Stimulated activated CD4-positive, alpha-beta T cell treated with anti-CD3 and anti-CD28 coated beads, TNF-alpha, amount 100 ng/mL, for 48 hours (primary cell): ENCODE data around the gene PPTC7.
"Not testable (repeated sequence)": the region's sequence is repeated elsewhere in the genome, so short reads cannot be mapped to it uniquely, and the experiment has no call there.

Source experiments
- DNase-seq, 3 donors: peaks; one replicate each; pipeline ENCODE4 v3.0.0-alpha.2; 2020; ENCODE audit warnings: low read depth in 3 of 3

Gene PPTC7

DNA sequence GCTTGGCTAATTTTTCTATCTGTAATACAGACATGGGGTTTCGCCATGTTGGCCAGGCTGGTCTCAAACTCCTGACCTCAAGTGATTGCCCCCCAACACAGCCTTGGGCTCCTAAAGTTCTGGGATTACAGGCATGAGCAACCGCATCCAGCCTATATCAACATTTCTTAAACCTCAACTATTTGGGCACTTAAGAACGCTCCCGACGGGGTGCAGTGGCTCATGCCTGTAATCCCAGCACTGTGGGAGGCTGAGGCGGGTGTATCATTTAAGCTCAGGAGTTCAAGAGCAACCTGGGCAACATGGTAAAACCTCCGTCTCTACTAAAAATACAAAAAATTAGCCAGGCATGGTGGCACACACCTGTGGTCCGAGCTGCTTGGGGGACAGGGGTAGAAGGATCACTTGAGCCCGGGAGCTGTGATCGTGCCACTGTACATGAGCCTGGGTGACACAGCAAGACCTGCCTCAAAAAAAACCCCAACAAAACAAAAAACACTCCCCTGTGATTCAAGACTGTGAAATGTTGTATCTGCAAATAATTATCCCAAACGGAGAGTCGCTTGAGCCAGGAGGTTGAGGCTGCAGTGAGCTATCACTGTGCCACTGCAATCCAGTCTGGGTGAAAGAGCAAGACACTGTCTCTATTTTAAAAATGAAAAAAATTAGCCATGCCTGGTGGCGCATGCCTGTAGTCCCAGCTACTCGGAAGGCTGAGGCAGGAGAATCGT is 21.5 kb downstream of the PPTC7 start:
- no peak for DNase-seq

DNA sequence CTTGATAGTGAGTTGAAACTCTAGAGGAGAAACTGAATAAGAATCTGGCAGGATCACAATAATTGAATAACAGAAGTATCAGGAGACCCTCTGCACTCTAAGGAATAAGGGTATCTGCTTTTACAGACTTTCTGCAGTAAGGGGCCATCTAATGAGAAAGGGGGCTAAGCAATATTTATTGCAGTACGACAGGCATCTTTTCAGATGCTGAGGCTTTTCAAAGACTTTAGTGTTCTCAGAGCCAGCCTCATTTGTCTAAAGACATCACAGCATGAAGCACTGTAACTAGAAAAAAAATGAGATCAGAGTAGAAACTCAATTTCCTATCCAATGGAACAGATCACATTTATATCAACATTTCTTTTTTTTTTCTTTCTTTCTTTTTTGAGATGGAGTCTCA is 22.2 kb downstream of the PPTC7 start:
- DNase-seq, result no peak

- no peak for DNase-seq
Observed at GRCh38 chr12:110560048-110560447, 23.1 kb downstream of the PPTC7 start.

- DNase-seq, result not testable (repeated sequence)
Observed at GRCh38 chr12:110558945-110559344, 24.2 kb downstream of the PPTC7 start.

DNA sequence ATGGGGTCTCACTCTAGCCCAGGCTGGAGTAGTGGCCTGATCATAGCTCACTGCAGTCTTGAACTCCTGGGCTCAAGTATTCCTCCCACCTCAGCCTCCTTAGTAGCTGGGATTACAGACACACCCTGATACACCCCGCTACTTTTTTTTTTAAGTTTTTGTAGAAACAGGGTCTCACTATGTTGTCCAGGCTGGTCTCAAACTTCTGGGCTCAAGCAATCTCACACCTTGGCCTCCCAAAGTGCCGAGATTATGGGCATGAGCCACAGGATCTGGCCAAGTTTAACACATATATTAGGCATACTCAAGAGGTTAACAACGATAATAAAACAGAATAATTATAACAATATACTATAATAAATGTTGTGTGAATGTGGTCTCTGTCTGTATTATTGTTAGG is 25.8 kb downstream of the PPTC7 start:
- no peak for DNase-seq

GRCh38 chr12:110556705-110557104 is 26.4 kb downstream of the PPTC7 start:
- no peak for DNase-seq

- DNase-seq, result no peak
Observed at GRCh38 chr12:110555577-110556406, 27.3 kb downstream of the PPTC7 start.

DNA sequence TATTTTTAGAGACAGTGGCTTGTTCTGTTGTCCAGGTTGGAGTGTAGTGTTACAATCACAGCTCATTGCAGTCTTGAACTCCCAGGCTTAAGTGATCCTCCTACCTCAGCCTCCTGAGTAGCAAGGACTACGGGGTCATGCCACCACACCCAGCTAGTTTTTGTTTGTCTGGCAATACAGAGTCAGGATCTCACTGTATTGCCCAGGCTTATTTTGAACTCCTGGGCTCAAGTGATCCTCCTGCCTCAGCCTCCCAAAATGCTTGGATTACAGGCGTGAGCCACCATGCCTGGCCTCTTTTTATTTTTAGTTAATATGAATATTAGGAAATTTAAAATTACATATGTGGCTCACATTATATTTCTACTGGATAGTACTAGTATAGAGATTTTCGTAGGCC is 28.9 kb downstream of the PPTC7 start:
- no peak for DNase-seq

DNA sequence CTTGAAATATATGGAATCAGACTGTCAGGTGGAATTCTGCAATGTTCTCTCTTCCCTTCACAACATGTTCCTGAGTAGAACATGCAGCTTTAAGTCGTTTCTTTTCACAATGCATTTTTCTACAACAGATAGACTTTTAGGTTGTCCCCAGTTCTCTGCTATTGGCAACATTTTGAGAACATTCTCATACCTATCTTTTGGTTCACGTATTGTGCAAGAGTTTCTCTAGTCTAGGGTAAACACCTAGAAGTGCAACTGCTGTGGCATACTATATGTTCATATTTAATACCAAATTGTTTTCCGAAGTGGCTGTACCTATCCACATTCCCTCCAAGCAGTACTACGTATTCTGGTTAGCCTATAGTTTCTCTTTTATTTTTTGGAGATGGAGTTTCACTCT is 32.1 kb downstream of the PPTC7 start:
- DNase-seq, result no peak

DNA sequence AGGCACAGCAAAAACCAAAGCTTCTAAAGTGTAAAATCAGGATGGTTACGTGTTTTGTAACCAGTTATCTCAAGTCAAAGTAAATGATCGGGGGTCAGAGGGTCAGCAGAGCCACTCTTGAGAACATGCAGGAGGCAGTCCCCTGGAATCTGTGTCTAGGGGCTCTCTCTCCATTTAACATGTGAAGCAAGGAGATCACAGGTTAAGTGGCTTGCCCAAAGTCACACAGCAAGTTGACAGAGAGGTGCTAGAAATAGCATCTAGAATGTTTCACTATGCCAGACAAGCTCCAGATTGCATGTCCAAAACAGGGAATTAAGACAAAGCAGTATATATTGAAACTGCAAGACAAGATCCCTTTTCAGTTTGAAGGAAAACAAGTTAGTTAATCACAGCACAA is 33.4 kb downstream of the PPTC7 start:
- no peak for DNase-seq

DNA sequence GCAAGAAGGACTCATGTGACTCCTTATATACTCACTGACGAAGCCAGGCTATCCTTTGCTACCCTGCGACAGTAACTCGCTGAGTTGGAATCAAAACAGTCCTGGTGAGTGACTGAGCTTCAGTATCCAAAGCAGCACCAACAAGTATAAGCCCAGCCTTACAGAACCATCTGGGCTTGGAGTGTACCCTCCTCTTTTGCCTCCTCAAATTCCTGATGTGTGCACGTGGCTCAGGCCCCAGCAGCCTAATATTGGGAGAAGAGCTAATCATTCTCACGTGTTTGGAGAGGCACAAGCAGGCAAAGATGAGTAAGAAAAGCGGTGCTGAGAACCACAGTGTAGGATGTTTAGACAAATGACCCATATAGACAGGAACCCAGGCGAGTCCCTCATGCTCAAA is 34.4 kb downstream of the PPTC7 start:
- no peak for DNase-seq

GRCh38 chr12:110547090-110547489 is 36.0 kb downstream of the PPTC7 start:
- no peak for DNase-seq

DNA sequence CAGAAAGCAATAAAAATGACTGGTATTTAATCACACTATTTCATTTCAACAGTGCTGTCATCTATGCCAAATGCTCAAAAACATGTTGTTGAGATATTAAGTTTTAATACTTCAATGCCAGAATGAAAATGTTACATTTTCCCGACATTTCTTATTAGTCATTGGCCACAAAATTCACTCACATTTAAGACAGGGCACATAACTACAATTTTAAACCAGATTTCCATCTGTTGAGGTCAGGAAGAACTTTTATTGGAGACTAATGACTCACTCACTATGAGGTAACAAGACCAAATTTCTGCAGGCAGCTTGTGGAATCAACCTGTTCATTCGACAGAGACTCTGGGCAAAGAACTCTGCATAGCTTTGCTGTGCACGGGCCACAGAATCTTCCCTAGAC is 36.8 kb downstream of the PPTC7 start:
- DNase-seq, result no peak

GRCh38 chr12:110545812-110546211 is 37.3 kb downstream of the PPTC7 start:
- DNase-seq, result no peak

DNA sequence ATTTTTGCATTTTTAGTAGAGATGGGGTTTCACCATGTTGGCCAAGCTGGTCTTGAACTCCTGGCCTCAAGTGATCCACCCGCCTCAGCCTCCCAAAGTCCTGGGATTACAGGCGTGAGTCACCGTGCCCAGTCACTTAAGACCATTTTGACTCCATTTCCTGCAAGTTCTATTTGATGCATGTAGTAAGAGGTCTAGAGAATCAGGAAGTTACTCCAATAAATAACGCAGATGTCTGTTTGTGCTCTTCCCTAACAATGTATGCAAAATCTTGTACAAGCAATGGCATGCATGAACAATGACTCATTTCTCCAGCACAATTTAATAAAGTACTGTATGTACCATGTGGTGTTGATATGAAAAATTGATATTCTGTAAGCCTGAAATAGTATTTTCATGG is 37.9 kb downstream of the PPTC7 start:
- DNase-seq, result not testable (repeated sequence)

- no peak for DNase-seq
Observed at GRCh38 chr12:110543965-110544364, 39.2 kb downstream of the PPTC7 start.

DNA sequence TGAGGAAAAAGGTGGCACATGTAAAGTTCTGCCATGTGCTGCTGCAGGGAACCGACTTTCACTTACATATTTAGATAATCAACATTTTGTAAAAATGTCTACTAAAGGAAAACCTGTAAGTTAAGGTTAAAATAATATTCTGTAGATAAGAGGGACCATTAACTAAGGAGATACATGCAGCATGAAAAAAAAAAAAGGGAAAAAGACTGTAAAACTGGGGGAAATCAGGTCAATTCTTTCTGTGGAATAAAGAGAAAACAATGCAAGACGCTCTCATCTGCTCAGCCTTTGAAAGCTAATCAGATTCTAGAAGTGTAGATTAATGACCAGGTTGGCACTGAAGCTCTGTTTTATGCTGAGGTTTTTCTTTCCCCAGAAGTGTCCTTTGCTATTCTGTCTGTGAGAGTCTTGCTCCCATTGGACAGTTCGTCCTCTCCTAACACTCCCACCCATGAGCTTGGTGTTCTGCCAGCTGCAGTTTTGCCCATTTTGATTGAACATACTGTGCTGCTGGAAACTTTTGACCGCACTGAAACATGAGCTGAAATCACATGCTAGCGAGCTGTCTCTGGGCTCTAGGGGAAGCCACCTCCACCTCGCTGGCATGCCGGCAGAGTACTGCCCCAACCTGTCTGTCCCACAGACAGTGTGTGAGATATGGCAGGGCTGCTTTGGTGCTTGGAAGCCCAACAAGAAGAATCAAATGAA is 39.7 kb downstream of the PPTC7 start:
- no peak for DNase-seq

DNA sequence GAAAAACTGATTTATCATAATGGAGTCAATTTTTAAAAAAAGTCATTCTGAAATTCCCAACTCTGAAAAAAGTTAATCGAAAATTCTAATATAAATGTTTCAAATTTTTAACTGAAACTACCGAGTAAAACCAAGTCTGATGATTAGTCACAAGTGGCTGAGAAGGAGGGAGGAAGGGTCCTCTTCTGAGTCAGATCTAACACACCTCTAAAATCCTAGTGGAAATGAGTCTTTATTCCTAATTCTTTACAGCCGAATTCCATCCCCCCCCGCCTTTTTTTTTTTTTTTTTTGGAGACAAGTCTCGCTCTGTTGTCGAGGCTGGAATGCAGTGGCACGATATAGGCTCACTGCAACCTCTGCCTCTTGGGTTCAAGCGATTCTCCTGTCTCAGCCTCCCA is 43.1 kb downstream of the PPTC7 start:
- DNase-seq, result no peak

GRCh38 chr12:110538869-110539622 is 44.1 kb downstream of the PPTC7 start:
- DNase-seq, result no peak

DNA sequence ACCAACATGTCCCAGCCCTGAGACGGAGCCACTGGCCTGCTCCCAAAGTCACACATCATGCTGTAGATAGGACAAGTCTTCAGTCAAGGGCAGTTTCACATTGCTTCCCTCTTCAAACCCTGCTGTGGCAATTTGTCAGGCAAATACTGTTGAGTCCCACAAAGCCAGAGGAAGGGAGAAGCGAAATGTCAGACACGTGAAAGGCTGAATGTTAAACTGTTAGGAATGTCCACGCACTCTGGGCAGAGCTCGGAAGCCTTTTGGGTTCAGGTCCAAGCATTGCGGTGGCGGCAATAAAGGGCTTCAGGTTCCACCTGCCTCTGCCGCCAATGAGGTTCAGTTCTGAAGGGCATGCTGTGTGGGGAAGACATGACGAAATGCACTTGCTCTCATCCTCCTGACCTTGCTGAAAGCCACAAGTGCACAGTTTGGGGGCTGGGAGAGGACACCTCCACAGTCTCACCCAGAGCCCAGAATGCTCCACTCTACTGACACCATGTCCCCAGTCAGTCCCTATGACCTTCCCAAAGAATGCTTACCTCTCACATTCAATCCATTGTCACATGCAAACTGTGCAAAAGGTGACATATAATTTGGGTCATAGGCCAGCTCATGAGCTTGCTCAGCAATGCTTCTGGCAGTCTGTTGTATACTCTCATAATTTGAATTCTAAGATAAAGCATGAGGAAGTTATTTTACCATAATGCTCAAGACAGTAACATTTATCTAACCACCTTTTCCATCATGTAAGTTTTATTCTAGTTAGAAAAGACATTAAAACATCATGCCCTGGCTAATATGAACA is 45.3 kb downstream of the PPTC7 start:
- DNase-seq, result no peak
